GM21528 (cell line): Measurements from ENCODE around the gene PDE4B.
"Not testable (repeated sequence)": the region's sequence is repeated elsewhere in the genome, so short reads cannot be mapped to it uniquely, and the experiment has no call there.

Source experiments
- ATAC-seq: cut with Tn5 transposase; IDR thresholded peaks from one replicate; pipeline ENCODE4 v1.9.1; 2021; ENCODE audit warnings: mild to moderate bottlenecking, moderate library complexity; ENCODE audit not compliant: unreplicated experiment, low FRiP score

PDE4B gene

GRCh38 chr1:66108624-66109023 lies 315.9 kb downstream of the PDE4B start:
- no peak for ATAC-seq

- ATAC-seq: no peak
Measured at GRCh38 chr1:66112744-66113400, 320.2 kb downstream of the PDE4B start.

DNA sequence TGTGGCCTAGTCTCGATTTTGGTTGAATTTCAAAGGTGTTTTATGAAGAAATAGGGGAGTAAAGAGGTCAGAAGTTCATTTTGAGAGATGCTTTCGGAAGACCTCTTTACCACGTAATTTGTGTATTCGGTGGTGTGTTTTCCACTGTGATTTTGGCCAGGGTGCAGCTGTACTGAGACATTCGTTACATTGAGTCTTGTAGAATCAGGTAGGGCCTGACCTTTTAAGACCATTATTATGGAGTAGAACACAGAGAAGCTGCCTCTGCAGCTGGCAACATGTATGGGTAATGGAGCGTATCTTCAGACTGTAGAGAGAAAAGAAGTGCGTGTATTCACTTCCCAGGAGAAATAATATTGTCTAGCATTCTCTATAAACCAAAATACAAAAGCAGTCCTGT lies 326.5 kb downstream of the PDE4B start:
- ATAC-seq: no peak

DNA sequence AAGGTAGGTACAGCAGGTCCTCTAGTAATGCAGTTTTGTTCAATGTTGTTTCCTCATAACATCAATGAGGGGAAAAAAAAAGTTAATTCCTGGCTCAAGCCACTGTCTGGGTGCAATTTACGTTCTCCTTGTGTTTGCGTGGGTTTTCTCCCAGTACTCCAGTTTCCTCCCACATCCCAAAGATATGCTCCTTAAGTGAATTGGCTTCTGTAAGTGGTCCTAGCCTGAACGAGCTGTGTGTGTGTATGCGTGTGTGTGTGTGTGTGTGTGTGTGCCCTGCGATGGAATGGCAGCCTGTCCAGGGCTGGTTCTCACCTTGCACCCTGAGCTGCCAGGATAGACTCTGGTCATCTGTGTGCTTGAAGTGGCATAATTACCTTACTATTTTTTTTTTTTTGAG lies 332.0 kb downstream of the PDE4B start:
- no peak for ATAC-seq

- not testable (repeated sequence) for ATAC-seq
Measured at GRCh38 chr1:66128641-66129040, 335.9 kb downstream of the PDE4B start.

GRCh38 chr1:66132324-66132723 lies 339.6 kb downstream of the PDE4B start:
- ATAC-seq: no peak

GRCh38 chr1:66134004-66134403 lies 341.3 kb downstream of the PDE4B start:
- ATAC-seq: no peak

- ATAC-seq: no peak
Measured at GRCh38 chr1:66135161-66135560, 342.5 kb downstream of the PDE4B start.

GRCh38 chr1:66136423-66136822 lies 343.7 kb downstream of the PDE4B start:
- not testable (repeated sequence) for ATAC-seq

DNA sequence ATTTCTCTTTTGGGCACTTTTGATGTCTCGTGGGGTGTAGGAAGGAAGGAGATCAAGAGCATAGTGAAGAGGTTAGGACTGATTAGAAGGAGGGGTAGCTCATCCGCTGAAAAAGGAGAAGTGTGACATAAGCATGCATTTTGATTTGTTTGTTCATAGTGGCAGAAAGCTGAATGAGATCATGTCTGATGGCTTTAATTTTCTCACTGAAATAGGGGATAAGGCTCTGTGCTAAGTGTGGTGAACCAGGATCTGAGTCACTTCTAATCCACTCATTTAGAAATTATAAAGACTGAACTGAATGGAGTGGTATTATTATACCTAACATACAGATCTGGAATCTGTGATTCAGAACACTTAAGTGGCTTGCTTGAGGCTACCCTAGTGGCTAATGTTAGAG lies 344.5 kb downstream of the PDE4B start:
- ATAC-seq: no peak

- no peak for ATAC-seq
Measured at GRCh38 chr1:66138613-66139012, 345.9 kb downstream of the PDE4B start.

GRCh38 chr1:66140072-66140471 lies 347.4 kb downstream of the PDE4B start:
- no peak for ATAC-seq

DNA sequence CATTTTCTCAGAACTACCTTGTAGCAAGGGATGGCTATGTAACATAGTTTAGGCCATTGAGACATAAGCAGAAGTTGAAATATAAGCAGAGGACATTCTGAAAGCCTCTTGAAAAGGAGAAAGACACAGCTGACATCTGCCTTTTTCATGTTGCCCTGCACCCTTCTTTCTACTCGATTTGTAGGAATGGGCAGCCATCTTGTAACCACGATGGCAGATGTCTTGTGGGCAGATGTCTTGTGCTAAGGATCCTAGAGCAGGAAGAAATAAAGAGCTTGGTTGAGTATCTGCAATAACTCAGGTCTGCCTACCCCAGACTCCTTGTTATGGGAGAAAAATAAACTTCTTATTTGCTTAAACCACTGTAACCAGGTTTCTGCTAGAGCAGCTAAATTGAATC lies 351.0 kb downstream of the PDE4B start:
- no peak for ATAC-seq

DNA sequence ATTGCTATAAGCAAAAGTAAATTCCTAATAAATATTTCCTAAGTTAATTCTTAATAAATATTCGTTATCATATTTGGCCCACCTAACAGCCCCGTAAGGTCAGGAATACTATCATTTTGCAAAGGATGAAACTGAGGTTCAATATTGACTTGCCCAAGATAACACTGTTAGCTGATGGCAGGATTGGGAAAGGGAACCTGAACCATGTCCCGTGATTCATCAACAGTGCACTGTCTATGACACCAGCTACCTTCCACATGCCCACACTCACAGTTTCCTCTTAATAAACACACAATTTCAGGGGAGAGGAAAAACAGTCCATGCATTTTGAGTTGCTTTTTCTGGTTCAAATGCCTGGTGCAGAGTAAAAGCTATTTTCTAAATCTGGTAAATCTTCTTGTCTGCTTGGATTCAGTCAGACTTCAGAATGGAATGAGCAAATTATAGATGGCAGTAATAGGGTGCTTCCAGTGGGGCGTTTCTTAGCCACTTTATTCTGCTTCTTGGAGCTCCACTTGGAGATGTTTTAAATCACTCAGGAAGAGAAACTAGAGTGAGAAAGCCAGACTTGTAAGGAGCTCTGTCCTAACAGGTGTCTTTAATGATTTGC lies 354.6 kb downstream of the PDE4B start:
- ATAC-seq: no peak

DNA sequence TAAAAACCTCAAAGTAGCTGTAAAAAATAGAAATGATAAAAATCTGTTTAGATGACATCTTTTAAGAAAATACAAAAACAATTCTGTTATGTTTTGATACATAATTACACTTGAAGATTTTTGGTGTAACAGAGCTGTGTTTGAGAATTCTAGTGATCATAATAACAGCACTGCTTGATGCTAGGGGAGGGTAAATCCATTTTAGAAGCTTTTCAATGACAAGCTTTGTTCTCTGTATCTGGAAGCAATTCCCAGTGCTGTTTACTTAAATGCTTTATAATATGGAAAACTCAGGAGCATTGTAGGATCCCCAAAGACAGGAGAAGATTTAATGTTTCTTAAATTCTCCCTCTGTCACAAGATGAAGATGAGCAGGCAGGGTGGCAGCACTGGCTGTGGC lies 359.3 kb downstream of the PDE4B start:
- no peak for ATAC-seq

GRCh38 chr1:66154394-66154793 lies 361.7 kb downstream of the PDE4B start:
- ATAC-seq: no peak

DNA sequence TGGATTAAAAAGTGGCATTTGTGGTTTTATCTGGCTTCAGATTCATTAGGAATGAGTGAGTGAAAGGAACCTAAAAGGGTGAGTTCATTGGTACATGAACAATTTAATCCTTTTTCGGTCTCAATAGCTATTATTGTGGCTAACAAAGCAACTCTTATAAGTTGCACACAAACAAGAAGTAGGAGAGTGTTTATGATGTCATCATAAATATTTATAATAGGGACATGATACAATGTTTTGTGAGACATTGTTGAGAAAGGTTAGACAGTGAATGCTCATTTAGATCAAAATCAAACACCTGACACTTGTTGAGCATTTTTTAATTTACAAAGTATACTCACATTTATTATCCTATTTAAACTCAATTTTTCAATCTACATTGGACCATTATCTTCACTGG lies 363.4 kb downstream of the PDE4B start:
- no peak for ATAC-seq

- no peak for ATAC-seq
Measured at GRCh38 chr1:66159800-66160199, 367.1 kb downstream of the PDE4B start.

- ATAC-seq: no peak
Measured at GRCh38 chr1:66160719-66161118, 368.0 kb downstream of the PDE4B start.

DNA sequence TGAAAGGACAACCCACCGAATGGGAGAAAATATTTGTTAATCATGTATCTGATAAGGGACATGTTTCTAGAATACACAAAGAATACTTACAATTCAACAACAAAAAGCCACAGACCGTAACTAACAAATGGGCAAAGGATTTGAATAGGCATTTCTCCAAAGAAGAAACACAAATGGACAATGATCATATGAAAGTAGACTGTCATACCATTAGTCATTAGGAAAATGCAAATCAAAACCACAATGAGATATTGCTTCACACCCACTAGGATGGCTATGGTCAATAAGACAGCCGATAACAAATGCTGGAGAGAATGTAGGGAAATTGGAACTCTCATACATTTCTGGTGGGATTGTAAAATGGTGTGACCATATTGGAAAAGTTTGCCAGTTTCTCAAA lies 374.1 kb downstream of the PDE4B start:
- no peak for ATAC-seq

DNA sequence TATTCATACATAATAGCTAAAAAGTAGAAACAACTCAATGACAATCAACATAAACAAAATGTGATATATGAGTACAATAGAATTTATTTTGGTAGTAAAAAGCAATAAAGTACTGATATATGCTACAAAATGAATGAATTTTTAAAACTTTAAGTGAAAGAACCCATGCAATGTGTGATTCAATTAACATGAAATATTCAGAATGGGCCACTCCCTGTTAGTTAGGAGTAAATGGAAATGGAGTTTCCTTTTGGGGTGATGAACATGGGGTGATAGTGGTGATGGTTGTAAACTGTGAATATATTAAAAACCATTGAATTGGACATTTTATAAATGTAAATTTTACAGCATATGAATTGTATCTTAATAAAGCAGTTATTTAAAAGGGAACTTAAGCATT lies 374.6 kb downstream of the PDE4B start:
- no peak for ATAC-seq

DNA sequence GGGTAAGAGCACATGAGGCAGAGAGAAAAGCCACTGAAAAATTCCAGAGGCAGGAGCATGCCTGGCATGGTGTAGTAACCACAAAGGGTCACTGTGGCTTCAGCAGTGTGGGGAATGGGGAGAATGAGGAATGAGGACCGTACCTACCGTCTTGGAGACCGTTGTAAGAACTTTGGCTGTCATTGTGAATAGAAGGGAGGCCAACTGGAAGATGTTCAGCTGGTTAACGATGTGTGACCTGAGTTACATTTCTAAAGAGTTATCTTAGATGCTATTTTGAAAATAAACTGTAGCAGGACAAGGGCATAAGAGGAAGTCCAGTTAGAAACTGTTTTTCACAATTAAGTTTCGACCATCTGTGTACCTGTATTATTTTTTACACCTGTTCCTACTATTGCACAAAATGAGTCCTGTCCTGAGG lies 375.8 kb downstream of the PDE4B start:
- no peak for ATAC-seq
